Measurements from ENCODE around the gene SORCS3. TPM values are rescaled to one million over a fixed set of nuclear protein-coding genes. Genes with fewer than 3 reads are reported as not detected.

Gene SORCS3
- polyA plus RNA-seq, 1 donor from 2014 or later = 9.8 TPM

- Histone ChIP-seq H4K20me1 (ENCODE audit: insufficient read depth) (no peaks in the 10 kb centered on the region), H3F3A (ENCODE audit: insufficient read depth, low read length, poor library complexity, severe bottlenecking) (no peaks in the 10 kb centered on the region), H2AFZ (ENCODE audit: low read depth, low read length) (no peak overlapping the region), H3K9ac (ENCODE audit: low read length) (no peak overlapping the region), H3K9me3 (ENCODE audit: low read length) (no peaks in the 10 kb centered on the region), H3K79me2 (replicated peaks; ENCODE audit: insufficient read depth, low read length) (no peaks in the 10 kb centered on the region), H3K27me3 (ENCODE audit: insufficient read depth, low read depth, low read length) (no peaks in the 10 kb centered on the region), H3K9me2 (ENCODE audit: insufficient read depth, low read length) (no peaks in the 10 kb centered on the region), H3K27ac (ENCODE audit: low read length) (no peak overlapping the region), H3K4me3 (ENCODE audit: low read length) (no peak overlapping the region), H3K4me2 (ENCODE audit: low read length) (no peak overlapping the region), H3K36me3 (ENCODE audit: insufficient read depth, low read length) (no peaks in the 10 kb centered on the region)
- TF ChIP-seq REST (IDR thresholded peaks at IDR 0.05; ENCODE audit: borderline replicate concordance) (no peak), POLR2AphosphoS5 (IDR thresholded peaks at IDR 0.05) (no peak), TAF1 (IDR thresholded peaks at IDR 0.05; ENCODE audit: low read depth) (no peak), EZH2 (IDR thresholded peaks at IDR 0.05; ENCODE audit: borderline replicate concordance, insufficient read depth, low read length, poor library complexity, severe bottlenecking) (no peak), RAD21 (conservative IDR thresholded peaks at IDR 0.05) (no peak), CTCF (IDR thresholded peaks at IDR 0.05; ENCODE audit: poor library complexity, severe bottlenecking) (no peak), SMC3 (conservative IDR thresholded peaks at IDR 0.05; ENCODE audit: poor library complexity) (no peak)
Measured at GRCh38 chr10:105017116-105017515, 376.0 kb downstream of the SORCS3 start.

GRCh38 chr10:105017691-105018090 is 376.6 kb downstream of the SORCS3 start:
- H3K4me2 ChIP-seq (ENCODE audit: low read length) = no peak overlapping the region
- H3K9me2 ChIP-seq (ENCODE audit: insufficient read depth, low read length) = no peaks in the 10 kb centered on the region
- TF ChIP-seq CTCF (IDR thresholded peaks at IDR 0.05; ENCODE audit: poor library complexity, severe bottlenecking) = no peak
- no peak for TF ChIP-seq SMC3 (conservative IDR thresholded peaks at IDR 0.05; ENCODE audit: poor library complexity)
- no peak for TF ChIP-seq POLR2AphosphoS5 (IDR thresholded peaks at IDR 0.05)
- no peak for TF ChIP-seq EZH2 (IDR thresholded peaks at IDR 0.05; ENCODE audit: borderline replicate concordance, insufficient read depth, low read length, poor library complexity, severe bottlenecking)
- no peak for TF ChIP-seq EP300 (conservative IDR thresholded peaks at IDR 0.05; ENCODE audit: poor library complexity, severe bottlenecking)
- TF ChIP-seq REST (IDR thresholded peaks at IDR 0.05; ENCODE audit: borderline replicate concordance) = no peak
- TF ChIP-seq MXI1 (conservative IDR thresholded peaks at IDR 0.05; ENCODE audit: poor library complexity, severe bottlenecking) = no peak
- no peak for TF ChIP-seq TAF1 (IDR thresholded peaks at IDR 0.05; ENCODE audit: low read depth)
- TF ChIP-seq RAD21 (conservative IDR thresholded peaks at IDR 0.05) = no peak
- no peaks in the 10 kb centered on the region for H4K20me1 ChIP-seq (ENCODE audit: insufficient read depth)
- no peak overlapping the region for H3K9ac ChIP-seq (ENCODE audit: low read length)
- no peak overlapping the region for H3K4me3 ChIP-seq (ENCODE audit: low read length)
- H3K9me3 ChIP-seq (ENCODE audit: low read length) = no peaks in the 10 kb centered on the region
- no peaks in the 10 kb centered on the region for H3K79me2 ChIP-seq (replicated peaks; ENCODE audit: insufficient read depth, low read length)
- H3K27me3 ChIP-seq (ENCODE audit: insufficient read depth, low read depth, low read length) = no peaks in the 10 kb centered on the region
- H2AFZ ChIP-seq (ENCODE audit: low read depth, low read length) = no peak overlapping the region
- no peaks in the 10 kb centered on the region for H3K36me3 ChIP-seq (ENCODE audit: insufficient read depth, low read length)
- no peak overlapping the region for H3K27ac ChIP-seq (ENCODE audit: low read length)
- H3F3A ChIP-seq (ENCODE audit: insufficient read depth, low read length, poor library complexity, severe bottlenecking) = no peaks in the 10 kb centered on the region
